Testis (tissue), 3 donors: ENCODE results near the gene MPO. TPM values are rescaled to one million over a fixed set of nuclear protein-coding genes. Genes with fewer than 3 reads are reported as not detected.

Experiments used
- DNase-seq: peaks from one replicate; pipeline ENCODE4 v3.0.0-alpha.2; 2019
- H3K27ac ChIP-seq, 2 donors: fragments of 200-600 bp; sonication (generic); one replicate each; pipeline ENCODE4 v1.5.1; 2019
- H3K27me3 ChIP-seq: fragments of 200-600 bp; sonication (generic); one replicate; pipeline ENCODE4 v1.5.1; 2019
- H3K36me3 ChIP-seq: fragments of 200-600 bp; sonication (generic); one replicate; pipeline ENCODE4 v1.5.1; 2017; ENCODE audit warnings: low read depth; ENCODE audit errors: missing control alignments
- H3K4me1 ChIP-seq: fragments of 200-600 bp; sonication (generic); one replicate; pipeline ENCODE4 v1.5.1; 2019
- H3K4me3 ChIP-seq, 2 donors: fragments of 200-600 bp; sonication (generic); one replicate each; pipeline ENCODE4 v1.5.1; 2017 to 2019
- H3K9me3 ChIP-seq: fragments of 200-600 bp; sonication (generic); one replicate; pipeline ENCODE4 v1.5.1; 2017
- CTCF ChIP-seq, 3 experiments: fragments of 450-650 bp in 2 of 3; fragments of 200-600 bp in 1 of 3; sonication (generic) in 1 of 3; IDR thresholded peaks; one replicate each; pipeline ENCODE4 v1.5.1; 2016 to 2019; ENCODE audit warnings: antibody characterized with exemption in 3 of 3, mild to moderate bottlenecking in 2 of 3, moderate library complexity in 1 of 3
- POLR2A ChIP-seq: fragments of 450-650 bp; IDR thresholded peaks from one replicate; pipeline ENCODE4 v1.6.1; 2017; ENCODE audit warnings: antibody characterized with exemption, mild to moderate bottlenecking, moderate library complexity
- WGBS, 2 donors: methylation state at CpG; one replicate each; pipeline ENCODE4 v1.1.5; 2018; 5-methylcytosine and 5-hydroxymethylcytosine counted together
- intact Hi-C: fragments of 100-400 bp; cut with DNase I; formaldehyde crosslinking; loops from one replicate; pipeline ENCODE4 v1.15.1; 2023; ENCODE audit warnings: low total_unique reads
- polyA plus RNA-seq: library from polyadenylated mRNA; stranded (reverse); fragments of 350-450 nt; fragmentation: Illumina TruSeq; extraction: RNeasy Lipid Tissue Mini Kit (QIAGEN cat#74804); gene quantifications from one replicate; pipeline ENCODE4 v1.2.3, GENCODE V29; 2014; ENCODE audit warnings: low read depth, low replicate concordance; ENCODE audit not compliant: insufficient read depth
- total RNA-seq, 2 donors: library from RNA; depleted of rRNA; stranded (reverse); fragments of >200 nt; gene quantifications; one replicate each; pipeline ENCODE4 v1.2.3, GENCODE V29; 2016

MPO gene
- total and polyA plus RNA-seq, 3 donors from 2014 or later, result 0.87 to 1.1 (median 0.87) TPM

- no peaks in the 10 kb centered on the region for H3K9me3 ChIP-seq
- H3K4me1 ChIP-seq, result no peaks in the 10 kb centered on the region
- WGBS, 2 donors, result 91 to 97% methylated on average over 8 to 9 of the region's 9 CpGs
- intact Hi-C loops, result no loop called here
- no peak overlapping the region for H3K4me3 ChIP-seq
- H3K36me3 ChIP-seq, result no peaks in the 10 kb centered on the region
- no peak for DNase-seq
- H3K27ac ChIP-seq, result no peak overlapping the region
- no peaks in the 10 kb centered on the region for H3K27me3 ChIP-seq
- no peak for TF ChIP-seq POLR2A
- TF ChIP-seq CTCF (IDR thresholded peaks at IDR 0.05), result no peak
Observed at GRCh38 chr17:58302171-58302918, 21.6 kb upstream of the MPO start.

GRCh38 chr17:58301504-58302150 is 20.9 kb upstream of the MPO start:
- H3K27me3 ChIP-seq, result no peaks in the 10 kb centered on the region
- no peak for TF ChIP-seq POLR2A
- TF ChIP-seq CTCF (IDR thresholded peaks at IDR 0.05), result no peak
- no peak overlapping the region for H3K27ac ChIP-seq
- no peaks in the 10 kb centered on the region for H3K4me1 ChIP-seq
- intact Hi-C loops, result no loop called here
- 77 to 83% methylated on average over 7 to 16 of the region's 16 CpGs for WGBS, 2 donors
- no peaks in the 10 kb centered on the region for H3K36me3 ChIP-seq
- no peak for DNase-seq
- H3K9me3 ChIP-seq, result no peaks in the 10 kb centered on the region
- no peak overlapping the region for H3K4me3 ChIP-seq

GRCh38 chr17:58300336-58300735 is 19.6 kb upstream of the MPO start:
- H3K4me1 ChIP-seq, result no peaks in the 10 kb centered on the region
- H3K27me3 ChIP-seq, result no peaks in the 10 kb centered on the region
- no peak overlapping the region for H3K27ac ChIP-seq
- DNase-seq, result no peak
- 83 to 88% methylated on average over 6 of the region's 6 CpGs for WGBS, 2 donors
- no peak overlapping the region for H3K4me3 ChIP-seq
- no peaks in the 10 kb centered on the region for H3K9me3 ChIP-seq
- TF ChIP-seq CTCF (IDR thresholded peaks at IDR 0.05), result no peak
- TF ChIP-seq POLR2A, result no peak
- intact Hi-C loops, result no loop called here
- no peaks in the 10 kb centered on the region for H3K36me3 ChIP-seq

GRCh38 chr17:58294034-58294433 is 13.3 kb upstream of the MPO start:
- H3K36me3 ChIP-seq, result no peaks in the 10 kb centered on the region
- peaks cover 5% of the 10 kb centered on the region for H3K4me1 ChIP-seq
- intact Hi-C loops, result no loop called here
- no peaks in the 10 kb centered on the region for H3K27me3 ChIP-seq
- no peak overlapping the region for H3K27ac ChIP-seq
- no peak for DNase-seq
- no peak overlapping the region for H3K4me3 ChIP-seq
- TF ChIP-seq POLR2A (no peak), CTCF (IDR thresholded peaks at IDR 0.05) (no peak)
- no peaks in the 10 kb centered on the region for H3K9me3 ChIP-seq
- 94 to 100% methylated on average over 1 of the region's 1 CpG for WGBS, 2 donors

GRCh38 chr17:58291246-58291645 is 10.5 kb upstream of the MPO start:
- Histone ChIP-seq H3K9me3 (no peaks in the 10 kb centered on the region), H3K4me1 (peaks cover 5% of the 10 kb centered on the region), H3K4me3 (no peak overlapping the region), H3K27ac (no peak overlapping the region), H3K36me3 (no peaks in the 10 kb centered on the region), H3K27me3 (no peaks in the 10 kb centered on the region)
- no peak for DNase-seq
- intact Hi-C loops, result no loop called here
- 83 to 90% methylated on average over 5 of the region's 5 CpGs for WGBS, 2 donors
- no peak for TF ChIP-seq POLR2A
